Mesothelial cell of epicardium (in vitro differentiated cells): ENCODE results near the gene LRFN5. TPM values are rescaled to one million over a fixed set of nuclear protein-coding genes. Genes with fewer than 3 reads are reported as not detected.

Source experiments
- DNase-seq, 2 experiments: peaks; one replicate each; pipeline ENCODE4 v3.0.0; 2021; ENCODE audit warnings: low spot score in 2 of 2; ENCODE audit not compliant: unreplicated experiment in 2 of 2
- H3K27ac Mint-ChIP-seq: 2 replicates; pipeline ENCODE4 v1.8.0; 2021; ENCODE audit warnings: mixed read lengths
- H3K27me3 Mint-ChIP-seq: 2 replicates; pipeline ENCODE4 v1.8.0; 2021; ENCODE audit warnings: low read depth, mixed read lengths
- H3K36me3 Mint-ChIP-seq: 2 replicates; pipeline ENCODE4 v1.8.0; 2021; ENCODE audit warnings: mixed read lengths
- H3K4me1 Mint-ChIP-seq: 2 replicates; pipeline ENCODE4 v1.8.0; 2021; ENCODE audit warnings: mixed read lengths
- H3K4me3 Mint-ChIP-seq: 2 replicates; pipeline ENCODE4 v1.8.0; 2021; ENCODE audit warnings: mild to moderate bottlenecking, moderate library complexity, mixed read lengths
- H3K9me3 Mint-ChIP-seq: 2 replicates; pipeline ENCODE4 v1.8.0; 2021; ENCODE audit warnings: mixed read lengths
- CTCF ChIP-seq: fragments of 200-600 bp; sonication (generic); IDR thresholded peaks from one replicate; pipeline ENCODE4 v1.5.0; 2021; ENCODE audit warnings: antibody characterized with exemption; ENCODE audit not compliant: unreplicated experiment
- total RNA-seq: library from RNA; stranded (reverse); gene quantifications from 3 replicates; pipeline ENCODE4 v1.2.1, GENCODE V29; 2021

LRFN5 gene
- total RNA-seq, 1 donor from 2014 or later = 23.1 TPM

GRCh38 chr14:41785696-41786095, 179.0 kb downstream of the LRFN5 start:
- Mint-ChIP-seq H3K36me3 (no peaks in the 10 kb centered on the region), H3K9me3 (no peaks in the 10 kb centered on the region), H3K4me1 (no peaks in the 10 kb centered on the region), H3K27ac (no peak overlapping the region), H3K27me3 (no peaks in the 10 kb centered on the region), H3K4me3 (no peak overlapping the region)
- TF ChIP-seq CTCF = no peak
- DNase-seq = no peak

GRCh38 chr14:41799817-41800216, 193.1 kb downstream of the LRFN5 start:
- no peak overlapping the region for H3K4me3 Mint-ChIP-seq
- H3K4me1 Mint-ChIP-seq = no peaks in the 10 kb centered on the region
- no peaks in the 10 kb centered on the region for H3K27me3 Mint-ChIP-seq
- no peak overlapping the region for H3K27ac Mint-ChIP-seq
- peaks cover 16% of the 10 kb centered on the region for H3K9me3 Mint-ChIP-seq
- no peak for DNase-seq
- TF ChIP-seq CTCF = no peak
- no peaks in the 10 kb centered on the region for H3K36me3 Mint-ChIP-seq

GRCh38 chr14:41805633-41806032, 199.0 kb downstream of the LRFN5 start:
- H3K27ac Mint-ChIP-seq = no peak overlapping the region
- peaks cover 16% of the 10 kb centered on the region for H3K9me3 Mint-ChIP-seq
- H3K4me1 Mint-ChIP-seq = no peaks in the 10 kb centered on the region
- no peaks in the 10 kb centered on the region for H3K36me3 Mint-ChIP-seq
- H3K4me3 Mint-ChIP-seq = no peak overlapping the region
- no peak for TF ChIP-seq CTCF
- no peak for DNase-seq
- no peaks in the 10 kb centered on the region for H3K27me3 Mint-ChIP-seq

- no peaks in the 10 kb centered on the region for H3K4me1 Mint-ChIP-seq
- no peak overlapping the region for H3K4me3 Mint-ChIP-seq
- peaks cover 16% of the 10 kb centered on the region for H3K9me3 Mint-ChIP-seq
- TF ChIP-seq CTCF = no peak
- DNase-seq = no peak
- H3K27me3 Mint-ChIP-seq = no peaks in the 10 kb centered on the region
- H3K36me3 Mint-ChIP-seq = no peaks in the 10 kb centered on the region
- no peak overlapping the region for H3K27ac Mint-ChIP-seq
Observed at GRCh38 chr14:41806366-41806975, 199.8 kb downstream of the LRFN5 start.

GRCh38 chr14:41810362-41810761, 203.7 kb downstream of the LRFN5 start:
- H3K36me3 Mint-ChIP-seq = no peaks in the 10 kb centered on the region
- H3K27me3 Mint-ChIP-seq = no peaks in the 10 kb centered on the region
- H3K27ac Mint-ChIP-seq = no peak overlapping the region
- DNase-seq = no peak
- H3K4me1 Mint-ChIP-seq = no peaks in the 10 kb centered on the region
- no peak for TF ChIP-seq CTCF
- peaks cover 8% of the 10 kb centered on the region for H3K9me3 Mint-ChIP-seq
- H3K4me3 Mint-ChIP-seq = no peak overlapping the region

GRCh38 chr14:41817626-41818025, 210.9 kb downstream of the LRFN5 start:
- no peak for DNase-seq
- Mint-ChIP-seq H3K4me1 (no peaks in the 10 kb centered on the region), H3K27ac (no peak overlapping the region), H3K27me3 (no peaks in the 10 kb centered on the region), H3K4me3 (no peak overlapping the region), H3K9me3 (peaks cover 21% of the 10 kb centered on the region), H3K36me3 (no peaks in the 10 kb centered on the region)
- no peak for TF ChIP-seq CTCF
